ENCODE measurements around the gene MARK4.

MARK4 gene

GRCh38 chr19:45238556-45238955 is 12.5 kb upstream of the MARK4 start:
- ChIA-PET POLR2A (no interaction called here), CTCF (no interaction called here)
- no peak for TF ChIP-seq CTCF (IDR thresholded peaks at IDR 0.05; ENCODE audit: control extremely low read depth, extremely low read depth, low read depth, missing control alignments)
- DNase-seq (ENCODE audit: extremely low spot score), result no peak

GRCh38 chr19:45243144-45243732 is 7.8 kb upstream of the MARK4 start:
- ChIA-PET POLR2A (no interaction called here), CTCF (interaction anchor here (0.6 kb wide), 1 partner anchor 30 kb away, joined by 3 read pairs; no protein-coding TSS in a partner anchor)
- no peak for TF ChIP-seq CTCF (IDR thresholded peaks at IDR 0.05; ENCODE audit: control extremely low read depth, extremely low read depth, low read depth, missing control alignments)
- DNase-seq (ENCODE audit: extremely low spot score), result no peak

DNA sequence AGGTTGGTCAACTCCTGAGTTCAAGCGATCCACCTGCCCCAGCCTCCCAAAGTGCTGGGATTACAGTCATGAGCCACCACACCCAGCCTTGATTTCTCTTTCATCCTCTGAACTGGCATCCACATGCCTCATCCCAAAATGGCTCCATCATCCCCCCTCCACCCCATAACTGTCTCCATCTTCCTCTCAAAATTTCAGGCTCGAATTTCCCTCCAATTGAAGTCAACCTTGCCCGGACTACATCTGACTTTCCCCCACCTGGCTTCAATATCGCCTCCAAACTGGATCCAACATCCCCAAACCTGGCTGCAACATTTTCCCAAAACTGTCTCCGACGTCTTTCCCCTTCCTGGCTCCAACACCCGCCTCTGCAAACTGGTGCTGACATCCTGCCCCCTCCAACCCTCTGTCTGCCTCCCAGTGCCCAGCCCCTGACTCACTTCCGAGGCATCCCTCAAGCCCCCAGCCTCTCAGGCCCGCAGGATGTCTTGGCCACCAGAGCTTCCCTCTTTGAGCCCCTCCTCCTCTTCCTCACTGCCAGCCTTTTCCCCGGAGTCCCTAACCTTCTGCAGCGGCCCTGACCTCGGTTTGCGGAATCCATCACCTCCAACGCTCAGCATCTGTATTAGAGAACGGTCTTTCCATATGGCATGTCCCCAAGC is 6.8 kb upstream of the MARK4 start:
- ChIA-PET CTCF (interaction anchor here (1.5 kb wide), 1 partner anchor 17 kb away, joined by 3 read pairs; no protein-coding TSS in a partner anchor), POLR2A (no interaction called here)
- DNase-seq (ENCODE audit: extremely low spot score), result no peak
- no peak for TF ChIP-seq CTCF (IDR thresholded peaks at IDR 0.05; ENCODE audit: control extremely low read depth, extremely low read depth, low read depth, missing control alignments)

- no peak for TF ChIP-seq CTCF (IDR thresholded peaks at IDR 0.05; ENCODE audit: control extremely low read depth, extremely low read depth, low read depth, missing control alignments)
- DNase-seq (ENCODE audit: extremely low spot score), result no peak
- CTCF ChIA-PET, result interaction anchor here (1.5 kb wide), 1 partner anchor 16 kb away, joined by 3 read pairs; no protein-coding TSS in a partner anchor
- POLR2A ChIA-PET, result no interaction called here
Measured at GRCh38 chr19:45245334-45245787, 5.7 kb upstream of the MARK4 start, which contains the start of gene EXOC3L2. EXOC3L2 (minus strand) TSS chr19:45245407; CDS start chr19:45239045, 6,362 bp downstream.

GRCh38 chr19:45245826-45246225 is 5.2 kb upstream of the MARK4 start:
- DNase-seq (ENCODE audit: extremely low spot score), result no peak
- POLR2A ChIA-PET, result no interaction called here
- CTCF ChIA-PET, result interaction anchor here (1.0 to 1.5 kb wide), 2 partner anchors 16 to 22 kb away, joined by 3 read pairs; no protein-coding TSS in a partner anchor
- no peak for TF ChIP-seq CTCF (IDR thresholded peaks at IDR 0.05; ENCODE audit: control extremely low read depth, extremely low read depth, low read depth, missing control alignments)

GRCh38 chr19:45247136-45247535 is 3.9 kb upstream of the MARK4 start:
- no peak for TF ChIP-seq CTCF (IDR thresholded peaks at IDR 0.05; ENCODE audit: control extremely low read depth, extremely low read depth, low read depth, missing control alignments)
- ChIA-PET CTCF (interaction anchor here (1.5 kb wide), 1 partner anchor 92 kb away, joined by 5 read pairs; no protein-coding TSS in a partner anchor), POLR2A (no interaction called here)
- DNase-seq (ENCODE audit: extremely low spot score), result no peak

Data from GM10248 (cell line).